Measurements from ENCODE around the gene AP2S1.
"Not testable (repeated sequence)": the region's sequence is repeated elsewhere in the genome, so short reads cannot be mapped to it uniquely, and the experiment has no call there.

Gene AP2S1

GRCh38 chr19:46840498-46840942 lies 10.1 kb downstream of the AP2S1 start:
- DNase-seq = peak; percentile 33 to 64

GRCh38 chr19:46839752-46840497 lies 10.7 kb downstream of the AP2S1 start:
- DNase-seq = no peak

GRCh38 chr19:46838160-46838559 lies 12.5 kb downstream of the AP2S1 start:
- no peak for DNase-seq

GRCh38 chr19:46834984-46835383 lies 15.7 kb downstream of the AP2S1 start:
- DNase-seq = no peak

GRCh38 chr19:46834121-46834520 lies 16.5 kb downstream of the AP2S1 start:
- DNase-seq = no peak

GRCh38 chr19:46830864-46831263 lies 19.8 kb downstream of the AP2S1 start:
- no peak for DNase-seq

- no peak for DNase-seq
Observed at GRCh38 chr19:46828484-46828883, 22.2 kb downstream of the AP2S1 start.

GRCh38 chr19:46825731-46826055 lies 25.0 kb downstream of the AP2S1 start:
- no peak for DNase-seq

GRCh38 chr19:46824890-46825730 lies 25.5 kb downstream of the AP2S1 start:
- DNase-seq = peak; percentile 86 to 96

GRCh38 chr19:46823049-46823448 lies 27.6 kb downstream of the AP2S1 start:
- DNase-seq = no peak

- not testable (repeated sequence) for DNase-seq
Observed at GRCh38 chr19:46822410-46822787, 28.2 kb downstream of the AP2S1 start.

- DNase-seq = peak; percentile 45 to 71
Observed at GRCh38 chr19:46821512-46822409, 28.9 kb downstream of the AP2S1 start.

GRCh38 chr19:46818812-46819211 lies 31.8 kb downstream of the AP2S1 start:
- no peak for DNase-seq

GRCh38 chr19:46815833-46816627 lies 34.6 kb downstream of the AP2S1 start:
- no peak for DNase-seq

- no peak for DNase-seq
Observed at GRCh38 chr19:46813839-46814358, 36.7 kb downstream of the AP2S1 start.

GRCh38 chr19:46812977-46813838 lies 37.4 kb downstream of the AP2S1 start:
- no peak for DNase-seq

- DNase-seq = no peak
Observed at GRCh38 chr19:46809534-46810272, 40.9 kb downstream of the AP2S1 start.

GRCh38 chr19:46806656-46807055 lies 44.0 kb downstream of the AP2S1 start:
- peak; percentile 73 to 90 for DNase-seq

- DNase-seq = not testable (repeated sequence)
Observed at GRCh38 chr19:46804432-46804831, 46.2 kb downstream of the AP2S1 start.

GRCh38 chr19:46803555-46803954 lies 47.1 kb downstream of the AP2S1 start:
- no peak for DNase-seq
